ENCODE measurements around the gene CACNA2D3. TPM values are rescaled to one million over a fixed set of nuclear protein-coding genes. Genes with fewer than 3 reads are reported as not detected.

Gene CACNA2D3
- total RNA-seq, 2 experiments from 2014 or later: not detected

DNA sequence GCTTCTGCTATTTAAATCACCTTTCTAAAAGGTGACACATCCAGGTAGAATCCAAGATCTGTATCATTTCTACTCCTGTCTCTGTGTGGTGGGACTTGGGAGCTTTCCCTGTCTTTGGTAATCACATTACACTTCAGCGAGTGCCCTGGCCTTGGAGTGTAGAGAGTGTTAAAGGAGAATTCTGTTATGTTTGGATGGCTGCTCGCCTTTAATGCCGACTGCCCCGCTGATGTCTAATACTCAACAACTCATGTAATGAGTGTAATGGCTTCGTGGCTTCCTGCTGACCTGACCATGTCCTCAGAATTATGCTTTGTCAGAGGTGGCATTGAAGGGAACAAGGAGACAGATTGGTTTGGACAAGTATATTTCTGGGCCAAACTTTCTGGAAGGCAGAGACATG lies 871.8 kb downstream of the CACNA2D3 start:
- intact Hi-C loops (cut with micrococcal nuclease; ENCODE audit: unreplicated experiment): no loop called here

DNA sequence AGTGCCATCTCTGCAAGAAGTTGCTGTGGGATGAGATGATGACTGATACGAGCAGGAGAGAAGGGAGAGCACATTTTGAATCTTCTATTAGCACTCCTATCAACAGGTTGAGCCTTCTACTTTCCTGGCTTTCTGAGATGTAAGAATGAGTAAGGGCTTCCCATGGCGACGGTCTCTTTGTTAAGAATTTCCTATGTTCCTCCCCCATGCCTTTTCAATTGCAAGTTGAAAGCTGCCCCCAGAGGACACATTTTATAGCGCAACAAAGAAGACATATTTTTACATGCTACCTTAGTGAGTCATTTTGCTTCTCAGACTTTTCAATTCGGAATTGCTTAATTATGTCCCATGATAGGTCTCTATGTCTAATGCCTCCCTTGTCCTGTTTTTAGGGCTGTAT lies 876.8 kb downstream of the CACNA2D3 start:
- no peak for TF ChIP-seq EZH2phosphoT487 (IDR thresholded peaks at IDR 0.05; ENCODE audit: borderline replicate concordance, low read depth, low read length)
- TF ChIP-seq, protein P1, sequence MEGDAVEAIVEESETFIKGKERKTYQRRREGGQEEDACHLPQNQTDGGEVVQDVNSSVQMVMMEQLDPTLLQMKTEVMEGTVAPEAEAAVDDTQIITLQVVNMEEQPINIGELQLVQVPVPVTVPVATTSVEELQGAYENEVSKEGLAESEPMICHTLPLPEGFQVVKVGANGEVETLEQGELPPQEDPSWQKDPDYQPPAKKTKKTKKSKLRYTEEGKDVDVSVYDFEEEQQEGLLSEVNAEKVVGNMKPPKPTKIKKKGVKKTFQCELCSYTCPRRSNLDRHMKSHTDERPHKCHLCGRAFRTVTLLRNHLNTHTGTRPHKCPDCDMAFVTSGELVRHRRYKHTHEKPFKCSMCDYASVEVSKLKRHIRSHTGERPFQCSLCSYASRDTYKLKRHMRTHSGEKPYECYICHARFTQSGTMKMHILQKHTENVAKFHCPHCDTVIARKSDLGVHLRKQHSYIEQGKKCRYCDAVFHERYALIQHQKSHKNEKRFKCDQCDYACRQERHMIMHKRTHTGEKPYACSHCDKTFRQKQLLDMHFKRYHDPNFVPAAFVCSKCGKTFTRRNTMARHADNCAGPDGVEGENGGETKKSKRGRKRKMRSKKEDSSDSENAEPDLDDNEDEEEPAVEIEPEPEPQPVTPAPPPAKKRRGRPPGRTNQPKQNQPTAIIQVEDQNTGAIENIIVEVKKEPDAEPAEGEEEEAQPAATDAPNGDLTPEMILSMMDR (conservative IDR thresholded peaks at IDR 0.05; ENCODE audit: low read length): peak; percentile 68
- intact Hi-C loops (cut with micrococcal nuclease; ENCODE audit: unreplicated experiment): no loop called here
- Histone ChIP-seq H3K4me1 (ENCODE audit: insufficient read depth, low read length, poor library complexity, severe bottlenecking) (no peaks in the 10 kb centered on the region), H3K36me3 (ENCODE audit: insufficient read depth, low read length) (no peaks in the 10 kb centered on the region), H3K4me2 (ENCODE audit: low read length) (no peak overlapping the region), H3K9me3 (ENCODE audit: low read length) (no peaks in the 10 kb centered on the region), H3K9me2 (ENCODE audit: insufficient read depth, low read length) (no peaks in the 10 kb centered on the region), H3K79me2 (ENCODE audit: insufficient read depth, low read depth, low read length) (no peaks in the 10 kb centered on the region), H4K20me1 (ENCODE audit: insufficient read depth, low read length) (no peaks in the 10 kb centered on the region), H3K4me3 (ENCODE audit: low read depth, low read length, poor library complexity, severe bottlenecking) (no peak overlapping the region), H2AFZ (ENCODE audit: low read length) (no peak overlapping the region), H3K27ac (ENCODE audit: low read depth, low read length, poor library complexity, severe bottlenecking) (no peak overlapping the region)
- POLR2A ChIA-PET: no interaction called here
- CTCF ChIA-PET (ENCODE audit: unreplicated experiment): no interaction called here
- BruUV-seq (replicated peaks): no TSS peak
- peak; percentile 8 for DNase-seq (ENCODE audit: low spot score)

More for the DNA sequence above, 871.8 kb downstream of the CACNA2D3 start:
- ChIA-PET CTCF (ENCODE audit: unreplicated experiment) (no interaction called here), POLR2A (no interaction called here)
- Histone ChIP-seq H3K4me2 (ENCODE audit: low read length) (no peak overlapping the region), H3K36me3 (ENCODE audit: insufficient read depth, low read length) (no peaks in the 10 kb centered on the region), H3K9me2 (ENCODE audit: insufficient read depth, low read length) (no peaks in the 10 kb centered on the region), H3K79me2 (ENCODE audit: insufficient read depth, low read depth, low read length) (no peaks in the 10 kb centered on the region), H2AFZ (ENCODE audit: low read length) (no peak overlapping the region), H3K27ac (ENCODE audit: low read depth, low read length, poor library complexity, severe bottlenecking) (no peak overlapping the region), H3K4me1 (ENCODE audit: insufficient read depth, low read length, poor library complexity, severe bottlenecking) (no peaks in the 10 kb centered on the region), H3K4me3 (ENCODE audit: low read depth, low read length, poor library complexity, severe bottlenecking) (no peak overlapping the region), H3K9me3 (ENCODE audit: low read length) (no peaks in the 10 kb centered on the region), H4K20me1 (ENCODE audit: insufficient read depth, low read length) (no peaks in the 10 kb centered on the region)
- TF ChIP-seq, protein P1 (conservative IDR thresholded peaks at IDR 0.05; ENCODE audit: low read length): no peak
- TF ChIP-seq EZH2phosphoT487 (IDR thresholded peaks at IDR 0.05; ENCODE audit: borderline replicate concordance, low read depth, low read length): no peak
- DNase-seq (ENCODE audit: low spot score): no peak
- BruUV-seq (replicated peaks): no TSS peak

DNA sequence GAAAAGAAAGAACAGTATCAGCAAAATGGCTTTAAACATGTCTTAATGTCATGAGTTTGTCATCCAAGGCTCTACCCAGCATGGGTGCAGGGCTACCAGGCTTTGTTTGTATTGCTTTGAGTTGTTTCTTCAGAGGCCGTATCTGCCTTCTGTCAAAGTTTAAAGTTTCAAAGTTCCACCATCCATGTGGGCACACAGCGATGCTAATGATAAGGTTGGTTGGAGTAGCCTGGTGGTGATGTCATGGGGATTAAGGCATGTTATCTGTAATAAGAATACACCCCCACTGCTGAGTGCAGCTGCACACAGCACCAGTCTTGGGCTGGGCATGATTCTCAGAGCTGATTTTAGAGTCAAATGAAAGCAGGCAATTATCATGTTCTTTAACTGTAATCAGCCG lies 877.5 kb downstream of the CACNA2D3 start:
- Histone ChIP-seq H3K4me2 (ENCODE audit: low read length) (no peak overlapping the region), H3K27ac (ENCODE audit: low read depth, low read length, poor library complexity, severe bottlenecking) (no peak overlapping the region), H3K9me3 (ENCODE audit: low read length) (no peaks in the 10 kb centered on the region), H3K4me1 (ENCODE audit: insufficient read depth, low read length, poor library complexity, severe bottlenecking) (no peaks in the 10 kb centered on the region), H4K20me1 (ENCODE audit: insufficient read depth, low read length) (no peaks in the 10 kb centered on the region), H3K9me2 (ENCODE audit: insufficient read depth, low read length) (no peaks in the 10 kb centered on the region), H3K79me2 (ENCODE audit: insufficient read depth, low read depth, low read length) (no peaks in the 10 kb centered on the region), H2AFZ (ENCODE audit: low read length) (no peak overlapping the region), H3K36me3 (ENCODE audit: insufficient read depth, low read length) (no peaks in the 10 kb centered on the region), H3K4me3 (ENCODE audit: low read depth, low read length, poor library complexity, severe bottlenecking) (no peak overlapping the region)
- intact Hi-C loops (cut with micrococcal nuclease; ENCODE audit: unreplicated experiment): no loop called here
- ChIA-PET CTCF (ENCODE audit: unreplicated experiment) (no interaction called here), POLR2A (no interaction called here)
- BruUV-seq (replicated peaks): no TSS peak
- TF ChIP-seq, protein P1 (conservative IDR thresholded peaks at IDR 0.05; ENCODE audit: low read length): no peak
- TF ChIP-seq EZH2phosphoT487 (IDR thresholded peaks at IDR 0.05; ENCODE audit: borderline replicate concordance, low read depth, low read length): no peak
- DNase-seq (ENCODE audit: low spot score): no peak
